Ectodermal cell (in vitro differentiated cells): Measurements from ENCODE around the gene COL4A4.

Experiments used
- H3K27ac ChIP-seq: 2 replicates; pipeline ENCODE4 v1.7.0; 2013; ENCODE audit warnings: mild to moderate bottlenecking, low read depth, low read length; ENCODE audit not compliant: insufficient read depth, poor library complexity, severe bottlenecking
- H3K27me3 ChIP-seq: 2 replicates; pipeline ENCODE4 v1.7.0; 2013; ENCODE audit warnings: mild to moderate bottlenecking, low read length; ENCODE audit not compliant: insufficient read depth, control insufficient read depth, poor library complexity, severe bottlenecking
- H3K36me3 ChIP-seq: one replicate; pipeline ENCODE4 v1.7.0; 2013; ENCODE audit warnings: low read length; ENCODE audit not compliant: control insufficient read depth, insufficient read depth
- H3K4me1 ChIP-seq: one replicate; pipeline ENCODE4 v1.7.0; 2013; ENCODE audit warnings: low read length; ENCODE audit not compliant: control insufficient read depth, insufficient read depth
- H3K4me3 ChIP-seq: 2 replicates; pipeline ENCODE4 v1.7.0; 2013; ENCODE audit warnings: low read depth, low read length, control low read depth; ENCODE audit not compliant: insufficient read depth
- H3K9me3 ChIP-seq: 2 replicates; pipeline ENCODE4 v1.7.0; 2013; ENCODE audit warnings: mild to moderate bottlenecking, low read length, moderate library complexity; ENCODE audit not compliant: control insufficient read depth
- WGBS, 2 experiments: methylation state at CpG; one replicate each; pipeline ENCODE4 v1.1.7; 2013; ENCODE audit warnings: missing lambda C conversion rate in 2 of 2; 5-methylcytosine and 5-hydroxymethylcytosine counted together

COL4A4 gene

GRCh38 chr2:227118353-227118752, 45.7 kb downstream of the COL4A4 start:
- no peak overlapping the region for H3K27ac ChIP-seq
- H3K4me3 ChIP-seq = no peak overlapping the region
- no peaks in the 10 kb centered on the region for H3K9me3 ChIP-seq
- no peaks in the 10 kb centered on the region for H3K4me1 ChIP-seq
- H3K27me3 ChIP-seq = no peaks in the 10 kb centered on the region
- no peaks in the 10 kb centered on the region for H3K36me3 ChIP-seq

GRCh38 chr2:227117852-227118251, 46.2 kb downstream of the COL4A4 start:
- Histone ChIP-seq H3K36me3 (no peaks in the 10 kb centered on the region), H3K27ac (no peak overlapping the region), H3K4me1 (no peaks in the 10 kb centered on the region), H3K27me3 (no peaks in the 10 kb centered on the region), H3K4me3 (no peak overlapping the region), H3K9me3 (no peaks in the 10 kb centered on the region)
- 90 to 92% methylated on average over 3 of the region's 3 CpGs for WGBS, 2 experiments

- H3K27me3 ChIP-seq = no peaks in the 10 kb centered on the region
- no peak overlapping the region for H3K4me3 ChIP-seq
- H3K9me3 ChIP-seq = no peaks in the 10 kb centered on the region
- no peaks in the 10 kb centered on the region for H3K4me1 ChIP-seq
- 93 to 94% methylated on average over 1 of the region's 1 CpG for WGBS, 2 experiments
- H3K36me3 ChIP-seq = no peaks in the 10 kb centered on the region
- no peak overlapping the region for H3K27ac ChIP-seq
Observed at GRCh38 chr2:227117027-227117426, 47.0 kb downstream of the COL4A4 start.

GRCh38 chr2:227115761-227116160, 48.2 kb downstream of the COL4A4 start:
- no peaks in the 10 kb centered on the region for H3K9me3 ChIP-seq
- no peak overlapping the region for H3K4me3 ChIP-seq
- H3K36me3 ChIP-seq = no peaks in the 10 kb centered on the region
- H3K4me1 ChIP-seq = no peaks in the 10 kb centered on the region
- H3K27ac ChIP-seq = no peak overlapping the region
- no peaks in the 10 kb centered on the region for H3K27me3 ChIP-seq
- WGBS, 2 experiments = 93 to 95% methylated on average over 5 of the region's 5 CpGs

- Histone ChIP-seq H3K36me3 (no peaks in the 10 kb centered on the region), H3K9me3 (no peaks in the 10 kb centered on the region), H3K27ac (no peak overlapping the region), H3K4me1 (no peaks in the 10 kb centered on the region), H3K4me3 (no peak overlapping the region), H3K27me3 (no peaks in the 10 kb centered on the region)
- 78 to 82% methylated on average over 9 of the region's 9 CpGs for WGBS, 2 experiments
Observed at GRCh38 chr2:227106845-227107759, 56.9 kb downstream of the COL4A4 start.

- no peaks in the 10 kb centered on the region for H3K9me3 ChIP-seq
- no peak overlapping the region for H3K27ac ChIP-seq
- no peaks in the 10 kb centered on the region for H3K27me3 ChIP-seq
- H3K36me3 ChIP-seq = no peaks in the 10 kb centered on the region
- no peaks in the 10 kb centered on the region for H3K4me1 ChIP-seq
- 97 to 98% methylated on average over 5 of the region's 5 CpGs for WGBS, 2 experiments
- H3K4me3 ChIP-seq = no peak overlapping the region
Observed at GRCh38 chr2:227103583-227103982, 60.4 kb downstream of the COL4A4 start.

- H3K36me3 ChIP-seq = no peaks in the 10 kb centered on the region
- no peaks in the 10 kb centered on the region for H3K4me1 ChIP-seq
- WGBS, 2 experiments = 92 to 93% methylated on average over 4 of the region's 4 CpGs
- no peaks in the 10 kb centered on the region for H3K27me3 ChIP-seq
- H3K4me3 ChIP-seq = no peak overlapping the region
- no peaks in the 10 kb centered on the region for H3K9me3 ChIP-seq
- no peak overlapping the region for H3K27ac ChIP-seq
Observed at GRCh38 chr2:227099340-227099739, 64.7 kb downstream of the COL4A4 start.

- Histone ChIP-seq H3K4me3 (no peak overlapping the region), H3K9me3 (no peaks in the 10 kb centered on the region), H3K27ac (no peak overlapping the region), H3K4me1 (no peaks in the 10 kb centered on the region), H3K36me3 (no peaks in the 10 kb centered on the region), H3K27me3 (no peaks in the 10 kb centered on the region)
- WGBS, 2 experiments = 98 to 100% methylated on average over 1 to 2 of the region's 2 CpGs
Observed at GRCh38 chr2:227098162-227098515, 65.9 kb downstream of the COL4A4 start.

GRCh38 chr2:227097495-227098161, 66.4 kb downstream of the COL4A4 start:
- Histone ChIP-seq H3K9me3 (no peaks in the 10 kb centered on the region), H3K27ac (no peak overlapping the region), H3K27me3 (no peaks in the 10 kb centered on the region), H3K4me1 (no peaks in the 10 kb centered on the region), H3K4me3 (no peak overlapping the region), H3K36me3 (no peaks in the 10 kb centered on the region)
- 92 to 94% methylated on average over 2 to 3 of the region's 5 CpGs for WGBS, 2 experiments

GRCh38 chr2:227095346-227095745, 68.7 kb downstream of the COL4A4 start:
- Histone ChIP-seq H3K9me3 (no peaks in the 10 kb centered on the region), H3K4me1 (no peaks in the 10 kb centered on the region), H3K4me3 (no peak overlapping the region), H3K27ac (no peak overlapping the region), H3K27me3 (no peaks in the 10 kb centered on the region), H3K36me3 (no peaks in the 10 kb centered on the region)
- 81 to 88% methylated on average over 4 of the region's 4 CpGs for WGBS, 2 experiments
